ENCODE data around the gene HSDL2.

- TF ChIP-seq EZH2phosphoT487 (IDR thresholded peaks at IDR 0.05; ENCODE audit: borderline replicate concordance) (no peak), CTCF (conservative IDR thresholded peaks at IDR 0.05; ENCODE audit: low read length) (no peak)
Measured at GRCh38 chr9:112382501-112383364, 2.8 kb downstream of the HSDL2 start.

All from Loucy (cell line).